NB4 (cell line): ENCODE results near the gene OBSCN.
A peak's percentile ranks its signal among the peaks of the same experiment; 100 is the strongest.

Source experiments
- DNase-seq: peaks from one replicate; pipeline ENCODE4 v3.0.0; 2010; ENCODE audit warnings: low read depth
- H3K4me3 ChIP-seq: one replicate; pipeline ENCODE4 v1.5.1; 2011; ENCODE audit warnings: mild to moderate bottlenecking, low read depth, low read length, moderate library complexity
- CTCF ChIP-seq: IDR thresholded peaks from one replicate; pipeline ENCODE4 v1.5.1; 2012; ENCODE audit warnings: low read depth, low read length
- MAX ChIP-seq: IDR thresholded peaks from 2 replicates; pipeline ENCODE4 v1.6.1; 2011; ENCODE audit warnings: low read depth, low read length
- MYC ChIP-seq: IDR thresholded peaks from 2 replicates; pipeline ENCODE4 v1.6.1; 2011; ENCODE audit warnings: low read depth, low read length
- POLR2A ChIP-seq: IDR thresholded peaks from 2 replicates; pipeline ENCODE4 v1.6.1; 2011; ENCODE audit warnings: mild to moderate bottlenecking; ENCODE audit not compliant: insufficient read length; ENCODE audit errors: extremely low read depth

The OBSCN gene

GRCh38 chr1:228366062-228366865, 158.4 kb downstream of the OBSCN start:
- DNase-seq = no peak
- H3K4me3 ChIP-seq = no peak overlapping the region
- TF ChIP-seq MYC = no peak
- TF ChIP-seq MAX = no peak
- no peak for TF ChIP-seq CTCF
- TF ChIP-seq POLR2A = no peak

GRCh38 chr1:228366866-228367741, 159.3 kb downstream of the OBSCN start:
- no peak for TF ChIP-seq CTCF
- no peak for TF ChIP-seq POLR2A
- TF ChIP-seq MYC = no peak
- TF ChIP-seq MAX = no peak
- H3K4me3 ChIP-seq = no peak overlapping the region
- DNase-seq = no peak

GRCh38 chr1:228367798-228368791, 160.3 kb downstream of the OBSCN start:
- peak; percentile 28 for DNase-seq
- no peak overlapping the region for H3K4me3 ChIP-seq

GRCh38 chr1:228368801-228369607, 161.2 kb downstream of the OBSCN start:
- DNase-seq = no peak
- no peak overlapping the region for H3K4me3 ChIP-seq
- TF ChIP-seq MAX (no peak), MYC (no peak), POLR2A (no peak), CTCF (no peak)

More at GRCh38 chr1:228367798-228368791, 160.3 kb downstream of the OBSCN start:
- TF ChIP-seq MYC = no peak
- no peak for TF ChIP-seq POLR2A
- no peak for TF ChIP-seq CTCF
- TF ChIP-seq MAX = no peak
